Measurements from ENCODE around the gene CALHM2. TPM values are rescaled to one million over a fixed set of nuclear protein-coding genes. Genes with fewer than 3 reads are reported as not detected.
A peak's percentile ranks its signal among the peaks of the same experiment; 100 is the strongest.

CALHM2 gene
- total and polyA plus RNA-seq, 2 donors (not counting 1 experiment from before 2014, with no cell fraction given): 16.3 to 42.8 TPM

DNA sequence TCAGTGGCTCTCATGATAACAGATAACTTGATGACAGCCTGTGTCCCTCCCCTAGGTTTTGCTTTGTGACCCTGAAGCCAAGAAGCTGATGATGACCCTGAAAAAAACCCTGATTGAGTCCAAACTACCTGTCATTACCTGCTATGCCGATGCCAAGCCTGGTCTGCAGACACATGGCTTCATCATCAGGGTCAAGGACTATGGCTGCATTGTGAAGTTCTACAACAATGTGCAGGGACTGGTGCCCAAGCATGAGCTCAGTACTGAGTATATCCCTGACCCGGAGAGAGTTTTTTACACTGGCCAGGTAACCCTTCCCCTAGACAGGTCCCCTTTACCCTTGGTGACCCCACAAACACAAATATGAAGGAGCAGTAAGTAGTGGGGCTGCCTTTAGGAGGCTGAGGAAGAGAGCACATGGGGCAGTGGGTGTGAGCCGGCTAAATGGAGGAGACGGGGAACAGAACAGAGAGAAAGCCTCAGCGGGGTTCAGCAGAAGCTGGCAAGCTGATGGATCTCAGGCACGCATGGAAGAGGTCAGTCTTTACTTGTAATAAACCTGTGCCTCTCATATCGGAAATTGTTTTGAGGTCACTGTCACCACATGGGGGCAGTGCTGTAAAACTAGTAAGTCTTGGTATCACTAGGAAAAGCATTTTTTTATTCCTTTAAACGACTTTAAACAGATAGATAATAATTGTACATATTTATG, 35.6 kb downstream of the CALHM2 start:
- Mint-ChIP-seq H3K4me1 (no peaks in the 10 kb centered on the region), H3K9me3 (ENCODE audit: insufficient read depth) (no peaks in the 10 kb centered on the region), H3K27ac (no peak overlapping the region), H3K4me3 (no peak overlapping the region), H3K27me3 (no peaks in the 10 kb centered on the region)
- Histone ChIP-seq H3K4me1 (ENCODE audit: control insufficient read depth in 2 of 2, insufficient read depth in 2 of 2, low read length in 2 of 2) (no peaks in the 10 kb centered on the region), H3K27me3 (replicated peaks in 1 of 4; ENCODE audit: control extremely low read depth in 1 of 4, control insufficient read depth in 3 of 4, insufficient read depth in 4 of 4, low read length in 3 of 4) (no peaks in the 10 kb centered on the region), H2AFZ (ENCODE audit: insufficient read depth, low read depth, low read length, poor library complexity, severe bottlenecking) (no peak overlapping the region), H3K27ac (ENCODE audit: low read length in 2 of 2) (no peak overlapping the region), H3K9ac (ENCODE audit: low read length) (no peak overlapping the region), H4K20me1 (ENCODE audit: control insufficient read depth, insufficient read depth, low read length, poor library complexity, severe bottlenecking) (no peaks in the 10 kb centered on the region), H3K9me3 (ENCODE audit: control extremely low read depth in 1 of 3, control insufficient read depth in 2 of 3, insufficient read depth in 1 of 3, low read length in 2 of 3) (no peaks in the 10 kb centered on the region), H3K4me2 (replicated peaks; ENCODE audit: low read depth, low read length, poor library complexity, severe bottlenecking) (no peak overlapping the region), H3K79me2 (ENCODE audit: control insufficient read depth, insufficient read depth, low read length) (peaks cover 3% of the 10 kb centered on the region), H3K4me3 (ENCODE audit: control extremely low read depth in 1 of 5, extremely low read depth in 1 of 5, insufficient read depth in 1 of 5, low read depth in 2 of 5, low read length in 4 of 5) (no peak overlapping the region), H3K36me3 (replicated peaks in 1 of 2; ENCODE audit: control extremely low read depth in 1 of 2, control insufficient read depth in 1 of 2, extremely low read depth in 1 of 2, insufficient read depth in 2 of 2, low read length in 1 of 2) (peaks cover 8 to 86% of the 10 kb centered on the region in 2 experiments)
- 77% methylated on average over 5 of the region's 8 CpGs for WGBS (ENCODE audit: insufficient coverage)
- ChIA-PET CTCF (interaction anchor here (0.6 to 10.5 kb wide), 34 partner anchors 9 to 642 kb away, joined by 3 to 345 read pairs (median 4); partner anchors contain the start of genes ATP5MK, CALHM1, CALHM2 and CALHM3), POLR2A (interaction anchor here (0.6 to 1.0 kb wide), 3 partner anchors 36 to 70 kb away, joined by 3 to 13 read pairs (median 4); no protein-coding TSS in a partner anchor)
- intact Hi-C loops (cut with micrococcal nuclease): loop anchor here (1.0 to 2.0 kb wide), 2 partner anchors 69 to 176 kb away; no protein-coding TSS in a partner anchor
- DNase-seq (peak; percentile 76), ATAC-seq (ENCODE audit: low read depth) (peak; percentile 53)
- TF ChIP-seq EZH2 (IDR thresholded peaks at IDR 0.05; ENCODE audit: borderline replicate concordance, insufficient read depth, low read depth, low read length, poor library complexity, severe bottlenecking): no peak
- TF ChIP-seq, protein P1, sequence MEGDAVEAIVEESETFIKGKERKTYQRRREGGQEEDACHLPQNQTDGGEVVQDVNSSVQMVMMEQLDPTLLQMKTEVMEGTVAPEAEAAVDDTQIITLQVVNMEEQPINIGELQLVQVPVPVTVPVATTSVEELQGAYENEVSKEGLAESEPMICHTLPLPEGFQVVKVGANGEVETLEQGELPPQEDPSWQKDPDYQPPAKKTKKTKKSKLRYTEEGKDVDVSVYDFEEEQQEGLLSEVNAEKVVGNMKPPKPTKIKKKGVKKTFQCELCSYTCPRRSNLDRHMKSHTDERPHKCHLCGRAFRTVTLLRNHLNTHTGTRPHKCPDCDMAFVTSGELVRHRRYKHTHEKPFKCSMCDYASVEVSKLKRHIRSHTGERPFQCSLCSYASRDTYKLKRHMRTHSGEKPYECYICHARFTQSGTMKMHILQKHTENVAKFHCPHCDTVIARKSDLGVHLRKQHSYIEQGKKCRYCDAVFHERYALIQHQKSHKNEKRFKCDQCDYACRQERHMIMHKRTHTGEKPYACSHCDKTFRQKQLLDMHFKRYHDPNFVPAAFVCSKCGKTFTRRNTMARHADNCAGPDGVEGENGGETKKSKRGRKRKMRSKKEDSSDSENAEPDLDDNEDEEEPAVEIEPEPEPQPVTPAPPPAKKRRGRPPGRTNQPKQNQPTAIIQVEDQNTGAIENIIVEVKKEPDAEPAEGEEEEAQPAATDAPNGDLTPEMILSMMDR (IDR thresholded peaks at IDR 0.05): peak; percentile 84

DNA sequence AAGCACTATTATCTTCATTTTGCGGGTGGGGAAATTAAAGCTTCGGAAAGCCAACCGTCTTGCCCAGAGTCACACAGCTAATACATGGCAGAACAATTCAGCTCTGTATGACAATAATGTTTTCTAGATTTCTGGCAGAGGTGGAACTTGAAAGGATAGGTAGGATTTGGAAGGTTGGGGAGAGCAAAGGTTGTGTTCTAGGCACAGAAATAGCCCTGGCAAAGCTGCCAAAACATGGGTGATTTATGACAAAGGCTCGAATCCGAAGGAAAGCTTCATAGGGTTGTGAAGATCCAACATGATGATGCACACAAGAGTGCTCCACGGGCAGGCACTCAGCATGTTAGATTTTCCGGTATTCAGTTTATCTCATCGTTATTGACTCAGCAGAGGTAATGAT, 36.6 kb downstream of the CALHM2 start:
- intact Hi-C loops (cut with micrococcal nuclease): no loop called here
- no peaks in the 10 kb centered on the region for H3K9me3 Mint-ChIP-seq (ENCODE audit: insufficient read depth)
- Histone ChIP-seq H3K9me3 (ENCODE audit: control extremely low read depth in 1 of 3, control insufficient read depth in 2 of 3, insufficient read depth in 1 of 3, low read length in 2 of 3) (no peaks in the 10 kb centered on the region), H2AFZ (ENCODE audit: insufficient read depth, low read depth, low read length, poor library complexity, severe bottlenecking) (no peak overlapping the region), H3K36me3 (replicated peaks in 1 of 2; ENCODE audit: control extremely low read depth in 1 of 2, control insufficient read depth in 1 of 2, extremely low read depth in 1 of 2, insufficient read depth in 2 of 2, low read length in 1 of 2) (peaks cover 9 to 86% of the 10 kb centered on the region in 2 experiments), H4K20me1 (ENCODE audit: control insufficient read depth, insufficient read depth, low read length, poor library complexity, severe bottlenecking) (no peaks in the 10 kb centered on the region), H3K4me1 (ENCODE audit: control insufficient read depth in 2 of 2, insufficient read depth in 2 of 2, low read length in 2 of 2) (no peaks in the 10 kb centered on the region), H3K4me2 (replicated peaks; ENCODE audit: low read depth, low read length, poor library complexity, severe bottlenecking) (no peak overlapping the region), H3K27me3 (replicated peaks in 1 of 4; ENCODE audit: control extremely low read depth in 1 of 4, control insufficient read depth in 3 of 4, insufficient read depth in 4 of 4, low read length in 3 of 4) (no peaks in the 10 kb centered on the region), H3K27ac (ENCODE audit: low read length in 2 of 2) (no peak overlapping the region), H3K9ac (ENCODE audit: low read length) (no peak overlapping the region), H3K79me2 (ENCODE audit: control insufficient read depth, insufficient read depth, low read length) (peaks cover 3% of the 10 kb centered on the region), H3K4me3 (ENCODE audit: control extremely low read depth in 1 of 5, extremely low read depth in 1 of 5, insufficient read depth in 1 of 5, low read depth in 2 of 5, low read length in 4 of 5) (no peak overlapping the region)
- WGBS (ENCODE audit: insufficient coverage): 97% methylated on average over 5 of the region's 8 CpGs
- no peak overlapping the region for H3K4me3 Mint-ChIP-seq
- H3K27ac Mint-ChIP-seq: no peak overlapping the region
- no peak for ATAC-seq (ENCODE audit: low read depth)
- ChIA-PET CTCF (interaction anchor here (0.6 to 10.5 kb wide), 17 partner anchors 10 to 271 kb away, joined by 3 to 345 read pairs (median 5); partner anchors contain the start of genes ATP5MK, CALHM1, CALHM2 and CALHM3), POLR2A (interaction anchor here (0.8 kb wide), 1 partner anchor 9 kb away, joined by 3 read pairs; no protein-coding TSS in a partner anchor)
- no peak for DNase-seq
- H3K27me3 Mint-ChIP-seq: no peaks in the 10 kb centered on the region
- H3K4me1 Mint-ChIP-seq: no peaks in the 10 kb centered on the region
- no peak for TF ChIP-seq EZH2 (IDR thresholded peaks at IDR 0.05; ENCODE audit: borderline replicate concordance, insufficient read depth, low read depth, low read length, poor library complexity, severe bottlenecking)
- TF ChIP-seq, protein P1 (IDR thresholded peaks at IDR 0.05): no peak

Measured in B cell (primary cell).